Uterus (tissue), 4 donors: ENCODE measurements around the gene ZFP14. TPM values are rescaled to one million over a fixed set of nuclear protein-coding genes. Genes with fewer than 3 reads are reported as not detected.
"Not testable (repeated sequence)": the region's sequence is repeated elsewhere in the genome, so short reads cannot be mapped to it uniquely, and the experiment has no call there.

Experiments
- DNase-seq, 2 donors: peaks; one replicate each; pipeline ENCODE4 v3.0.0-alpha.2; 2019 to 2020
- H3K27ac ChIP-seq, 2 donors: fragments of 200-600 bp; sonication (generic); 1 replicate in 1 of 2; 2 replicates in 1 of 2; pipeline ENCODE4 v1.5.1; 2016 to 2018
- H3K27me3 ChIP-seq, 2 donors: fragments of 200-600 bp; sonication (generic); one replicate each; pipeline ENCODE4 v1.5.1; 2018 to 2019; ENCODE audit warnings: control low read depth in 1 of 2
- H3K36me3 ChIP-seq, 2 donors: fragments of 200-600 bp; sonication (generic); one replicate each; pipeline ENCODE4 v1.5.1; 2019; ENCODE audit warnings: control low read depth in 1 of 2
- H3K4me1 ChIP-seq, 2 donors: fragments of 200-600 bp; sonication (generic); one replicate each; pipeline ENCODE4 v1.5.1; 2018 to 2019; ENCODE audit warnings: control low read depth in 1 of 2
- H3K4me3 ChIP-seq, 2 donors: fragments of 200-600 bp; sonication (generic); 1 replicate in 1 of 2; 2 replicates in 1 of 2; pipeline ENCODE4 v1.5.1; 2018 to 2019; ENCODE audit warnings: mild to moderate bottlenecking in 1 of 2
- H3K9me3 ChIP-seq, 2 donors: fragments of 200-600 bp; sonication (generic); one replicate each; pipeline ENCODE4 v1.5.1; 2019; ENCODE audit warnings: control low read depth in 1 of 2
- CTCF ChIP-seq, 4 experiments: fragments of 200-600 bp in 2 of 4; fragments of 450-650 bp in 2 of 4; sonication (generic) in 2 of 4; IDR thresholded peaks; one replicate each; pipeline ENCODE4 v1.5.1; 2016 to 2019; ENCODE audit warnings: antibody characterized with exemption in 4 of 4, mild to moderate bottlenecking in 2 of 4, moderate library complexity in 1 of 4
- POLR2A ChIP-seq, 2 donors: fragments of 450-650 bp; IDR thresholded peaks; one replicate each; pipeline ENCODE4 v1.6.1; 2016; ENCODE audit warnings: antibody characterized with exemption in 2 of 2, mild to moderate bottlenecking in 1 of 2, moderate library complexity in 1 of 2
- intact Hi-C: fragments of 100-400 bp; cut with DNase I; formaldehyde crosslinking; loops from one replicate; pipeline ENCODE4 v1.15.1; 2023; ENCODE audit warnings: low total_unique reads
- total RNA-seq, 4 donors: library from RNA; depleted of rRNA in 3 of 4; stranded (reverse); fragments of >200 nt in 3 of 4; gene quantifications; one replicate each; pipeline versions ENCODE4 v1.1.0 to v1.2.4, GENCODE V29; 2014 to 2023
- donor health status: DM: yes; HTN: yes; CAD: no.

ZFP14 gene
- total RNA-seq, 4 donors from 2014 or later, result 3.3 to 28.7 (median 9.0) TPM

GRCh38 chr19:36330216-36330615 is 48.8 kb downstream of the ZFP14 start:
- no peak for DNase-seq
- Histone ChIP-seq H3K27ac (no peak overlapping the region), H3K9me3 (no peaks in the 10 kb centered on the region), H3K4me3 (no peak overlapping the region), H3K36me3 (no peaks in the 10 kb centered on the region), H3K27me3 (no peaks in the 10 kb centered on the region), H3K4me1 (no peaks in the 10 kb centered on the region)
- intact Hi-C loops, result no loop called here
- TF ChIP-seq POLR2A (IDR thresholded peaks at IDR 0.05) (no peak), CTCF (IDR thresholded peaks at IDR 0.05) (no peak)

GRCh38 chr19:36329534-36329933 is 49.5 kb downstream of the ZFP14 start:
- not testable (repeated sequence) for H3K36me3 ChIP-seq, H3K9me3 ChIP-seq, H3K4me1 ChIP-seq

DNA sequence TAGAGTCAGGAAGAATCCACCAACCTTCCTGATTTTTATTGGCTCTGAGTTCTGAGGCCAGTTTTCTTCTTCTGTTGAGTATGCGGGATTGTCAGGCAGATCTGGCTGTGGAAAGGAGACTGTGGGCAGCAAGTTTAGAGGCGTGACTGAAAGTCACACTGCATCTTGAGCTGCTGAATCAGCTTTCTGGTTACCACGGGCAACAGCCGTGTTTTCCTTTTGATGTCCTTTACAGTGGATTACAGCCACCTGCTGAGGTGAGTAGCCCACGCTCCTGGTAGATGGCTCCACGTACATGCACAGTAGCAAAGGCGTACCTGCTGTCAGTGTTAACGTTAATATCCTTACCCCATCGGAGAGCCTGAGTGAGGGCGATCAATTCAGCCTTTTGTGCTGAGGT is 52.4 kb downstream of the ZFP14 start:
- DNase-seq, H3K36me3 ChIP-seq, H3K4me1 ChIP-seq, intact Hi-C loops, H3K27me3 ChIP-seq, H3K9me3 ChIP-seq, H3K4me3 ChIP-seq, H3K27ac ChIP-seq: not testable (repeated sequence)

More at GRCh38 chr19:36329534-36329933, 49.5 kb downstream of the ZFP14 start:
- H3K27ac ChIP-seq, intact Hi-C loops, DNase-seq, H3K27me3 ChIP-seq, H3K4me3 ChIP-seq: not testable (repeated sequence)

DNA sequence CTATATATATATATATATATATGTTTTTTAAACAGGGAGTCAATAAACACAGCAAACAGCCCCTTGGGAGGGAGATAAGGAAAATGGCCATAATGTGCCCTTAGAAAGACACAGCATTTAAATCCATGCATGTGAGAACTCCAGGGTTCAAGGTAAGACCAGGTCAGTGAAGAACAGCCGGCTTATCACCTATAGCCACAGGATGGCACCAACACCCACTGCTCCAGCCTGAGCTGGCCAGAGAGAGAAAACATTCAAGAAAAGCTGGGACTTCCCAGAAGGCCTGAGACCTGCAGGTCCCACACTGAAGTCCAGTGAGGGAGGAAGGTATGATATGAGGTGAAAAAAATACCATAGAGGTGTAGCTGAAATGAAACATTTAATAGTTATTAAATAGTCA is 63.8 kb downstream of the ZFP14 start:
- intact Hi-C loops, H3K36me3 ChIP-seq, H3K4me3 ChIP-seq: not testable (repeated sequence)

GRCh38 chr19:36314053-36314452 is 64.9 kb downstream of the ZFP14 start:
- DNase-seq, H3K36me3 ChIP-seq, H3K9me3 ChIP-seq, H3K4me3 ChIP-seq, H3K27ac ChIP-seq, H3K27me3 ChIP-seq, intact Hi-C loops, H3K4me1 ChIP-seq: not testable (repeated sequence)

More for the DNA sequence above, 63.8 kb downstream of the ZFP14 start:
- not testable (repeated sequence) for H3K27ac ChIP-seq, H3K4me1 ChIP-seq, DNase-seq, H3K9me3 ChIP-seq, H3K27me3 ChIP-seq

GRCh38 chr19:36311098-36311760 is 67.8 kb downstream of the ZFP14 start:
- H3K36me3 ChIP-seq, H3K4me3 ChIP-seq, H3K9me3 ChIP-seq, intact Hi-C loops, H3K27me3 ChIP-seq, DNase-seq, H3K4me1 ChIP-seq, H3K27ac ChIP-seq: not testable (repeated sequence)

DNA sequence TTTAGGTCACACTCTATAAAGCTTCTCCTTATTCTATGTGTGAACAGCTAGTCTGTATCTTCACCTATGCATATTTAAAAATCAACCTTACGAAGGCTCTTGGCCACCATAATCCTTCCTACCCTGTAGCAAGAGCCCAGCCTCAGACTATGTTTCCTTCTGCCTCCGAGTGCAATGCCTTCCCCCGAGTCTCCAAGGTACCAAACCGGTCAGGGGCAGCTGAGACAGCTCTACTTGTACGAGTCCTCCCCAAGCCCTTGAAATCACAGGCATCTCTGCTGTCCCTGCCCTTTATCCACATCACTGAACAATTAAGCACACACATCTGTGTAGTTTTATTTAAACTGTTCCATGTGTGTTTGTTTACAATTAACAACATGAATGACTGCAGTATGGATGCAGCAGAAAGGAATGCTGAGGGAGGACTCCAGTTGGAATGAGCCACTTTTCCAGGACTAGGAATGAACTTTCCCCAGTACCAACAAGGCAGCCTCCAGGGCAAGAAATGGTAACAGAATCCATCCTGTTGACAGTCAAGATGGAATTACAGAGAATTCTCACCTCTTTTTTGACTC is 68.5 kb downstream of the ZFP14 start:
- H3K27me3 ChIP-seq, H3K4me1 ChIP-seq, intact Hi-C loops, H3K9me3 ChIP-seq, H3K4me3 ChIP-seq, DNase-seq, H3K27ac ChIP-seq, H3K36me3 ChIP-seq: not testable (repeated sequence)

GRCh38 chr19:36309759-36310158 is 69.2 kb downstream of the ZFP14 start:
- intact Hi-C loops, result not testable (repeated sequence)

DNA sequence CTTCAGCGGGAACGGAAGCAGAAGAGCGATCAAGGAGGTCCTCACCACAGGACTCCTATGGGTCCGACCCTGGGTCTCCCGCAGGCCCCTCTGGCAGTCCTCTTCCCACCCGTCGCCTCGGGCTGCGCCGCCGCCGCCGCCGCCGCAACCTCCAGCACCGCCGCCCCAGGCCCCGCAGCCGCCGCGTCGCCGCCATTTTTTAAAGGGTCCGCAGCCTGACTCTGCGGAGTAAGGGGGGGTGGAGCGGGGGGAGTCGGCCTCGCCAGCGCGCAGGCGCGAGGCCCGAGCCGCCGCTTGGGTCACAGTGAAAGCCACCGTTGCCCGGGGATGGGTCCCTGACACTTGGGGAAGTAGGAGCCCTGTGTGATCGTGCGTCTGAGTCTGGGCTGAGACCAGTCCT is 69.7 kb downstream of the ZFP14 start:
- H3K27ac ChIP-seq, H3K27me3 ChIP-seq, H3K36me3 ChIP-seq, H3K4me1 ChIP-seq, H3K9me3 ChIP-seq, intact Hi-C loops, DNase-seq: not testable (repeated sequence)
- peak overlapping the region in 1 of 2 donors; percentile 23 for H3K4me3 ChIP-seq

More at GRCh38 chr19:36309759-36310158, 69.2 kb downstream of the ZFP14 start:
- peak overlapping the region in 1 of 2 donors; percentile 23 for H3K4me3 ChIP-seq
- not testable (repeated sequence) for H3K9me3 ChIP-seq, H3K27ac ChIP-seq, H3K4me1 ChIP-seq, DNase-seq, H3K36me3 ChIP-seq, H3K27me3 ChIP-seq

DNA sequence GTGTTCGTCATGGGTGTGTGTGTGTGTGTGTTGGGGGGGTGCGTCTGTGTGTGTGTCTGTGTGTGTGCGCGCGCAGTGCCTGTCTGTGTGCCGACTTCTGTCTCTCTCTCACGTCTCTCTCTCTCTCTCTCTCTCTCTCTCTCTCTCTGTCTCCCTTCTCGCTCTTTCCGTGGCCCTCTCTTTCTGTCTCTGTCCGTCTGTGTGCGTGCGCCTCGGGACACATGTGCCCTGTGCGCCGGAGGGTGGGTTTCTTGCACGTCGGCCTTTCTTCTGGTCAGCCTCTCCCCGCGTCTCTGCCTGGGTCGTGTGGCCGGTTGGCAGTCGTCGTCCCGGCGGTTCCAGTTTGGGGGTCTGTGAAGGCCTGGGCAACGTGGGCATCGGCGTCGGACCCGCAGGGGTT is 86.7 kb downstream of the ZFP14 start:
- not testable (repeated sequence) for H3K36me3 ChIP-seq, DNase-seq

More for the DNA sequence above, 86.7 kb downstream of the ZFP14 start:
- H3K27ac ChIP-seq, H3K4me1 ChIP-seq, intact Hi-C loops, H3K27me3 ChIP-seq, H3K9me3 ChIP-seq, H3K4me3 ChIP-seq: not testable (repeated sequence)
